NCI-H146 (cell line): ENCODE results near the gene TNFRSF17.

Experiments used
- DNase-seq: peaks from one replicate; lab custom pipeline; 2025; lab: John Stamatoyannopoulos, UW

The TNFRSF17 gene

DNA sequence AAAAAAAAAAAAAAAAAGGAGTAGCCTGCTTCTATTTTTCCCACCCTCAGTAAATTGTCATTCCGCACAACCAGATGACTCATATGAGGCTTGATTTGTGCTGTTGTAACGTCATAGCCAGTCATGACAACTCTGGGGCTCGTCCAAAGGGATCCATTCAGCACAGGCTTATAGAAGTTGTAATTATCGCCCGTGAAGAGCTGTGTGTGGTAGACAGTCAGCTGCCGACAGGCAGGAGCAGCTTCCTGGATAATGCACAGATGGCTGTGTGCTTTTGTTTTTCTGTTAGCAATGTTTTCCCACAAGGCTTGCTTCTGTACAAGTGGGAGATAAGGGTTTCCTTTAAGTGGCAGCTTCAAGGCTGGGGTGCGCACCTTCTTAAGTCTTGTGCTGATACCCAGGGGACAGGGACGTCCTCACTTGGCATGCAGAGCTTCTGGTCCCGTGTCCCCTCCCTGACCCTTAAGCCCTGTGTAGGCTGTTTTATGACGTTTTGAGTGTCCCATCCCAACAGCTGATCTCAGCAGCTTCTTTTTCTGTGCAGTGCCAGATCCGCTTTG, 37.5 kb downstream of the TNFRSF17 start:
- peak; percentile 47 for DNase-seq

DNA sequence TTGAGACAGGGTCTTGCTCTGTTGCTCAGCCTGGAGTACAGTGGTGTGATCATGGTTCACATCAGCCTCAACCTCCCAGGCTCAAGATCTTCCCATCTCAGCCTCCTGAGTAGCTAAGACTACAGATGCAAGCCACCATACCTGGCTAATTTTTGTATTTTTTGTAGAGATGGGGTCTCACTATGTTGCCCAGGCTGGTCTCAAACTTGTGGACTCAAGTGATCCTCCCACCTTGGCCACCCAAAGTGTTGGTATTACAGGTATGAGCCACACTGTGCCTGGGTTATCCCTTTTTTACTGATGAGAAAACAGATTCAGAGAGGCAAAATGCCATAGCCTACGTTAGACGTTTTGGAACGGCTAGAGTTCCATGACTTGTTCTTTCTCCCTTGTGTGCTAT, 41.6 kb downstream of the TNFRSF17 start:
- no peak for DNase-seq

DNA sequence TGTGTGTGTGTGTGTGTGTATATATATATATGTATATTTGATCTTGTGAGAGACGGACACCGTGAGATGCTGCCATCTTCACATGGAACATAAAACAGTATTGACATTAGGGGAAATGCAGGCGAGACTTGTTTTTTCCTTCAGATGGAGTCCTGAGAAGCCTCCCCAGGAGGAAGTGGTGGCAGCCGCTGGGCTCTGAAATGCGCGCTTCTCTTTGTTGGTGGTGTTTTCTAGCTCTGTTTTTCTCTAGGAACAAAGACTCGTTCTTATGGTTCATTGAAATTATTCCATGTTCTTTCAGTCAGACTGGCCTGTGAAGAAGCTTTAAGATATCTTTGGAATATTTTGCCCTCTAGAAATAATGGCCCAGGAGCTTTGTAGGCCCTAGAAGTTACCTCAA, 44.5 kb downstream of the TNFRSF17 start:
- no peak for DNase-seq

DNA sequence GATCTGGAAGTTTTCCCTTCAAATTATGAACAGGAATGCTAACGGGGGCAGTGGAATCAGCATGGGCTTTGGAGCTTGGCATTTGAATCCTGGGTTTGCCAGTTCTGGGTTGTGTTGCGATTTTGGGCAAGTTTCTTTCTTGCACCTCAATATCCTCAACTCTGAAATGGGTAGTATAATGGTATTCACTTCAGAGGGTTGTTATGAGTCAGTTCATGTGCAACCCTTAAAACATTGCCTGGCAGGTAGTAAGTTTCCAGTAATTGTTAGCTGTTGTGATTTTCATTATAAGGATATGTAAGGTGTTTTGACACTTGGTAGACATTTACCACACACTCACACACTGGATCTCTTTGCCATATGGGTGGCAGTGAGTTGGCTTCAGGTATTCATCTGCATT, 44.9 kb downstream of the TNFRSF17 start:
- DNase-seq, result no peak

DNA sequence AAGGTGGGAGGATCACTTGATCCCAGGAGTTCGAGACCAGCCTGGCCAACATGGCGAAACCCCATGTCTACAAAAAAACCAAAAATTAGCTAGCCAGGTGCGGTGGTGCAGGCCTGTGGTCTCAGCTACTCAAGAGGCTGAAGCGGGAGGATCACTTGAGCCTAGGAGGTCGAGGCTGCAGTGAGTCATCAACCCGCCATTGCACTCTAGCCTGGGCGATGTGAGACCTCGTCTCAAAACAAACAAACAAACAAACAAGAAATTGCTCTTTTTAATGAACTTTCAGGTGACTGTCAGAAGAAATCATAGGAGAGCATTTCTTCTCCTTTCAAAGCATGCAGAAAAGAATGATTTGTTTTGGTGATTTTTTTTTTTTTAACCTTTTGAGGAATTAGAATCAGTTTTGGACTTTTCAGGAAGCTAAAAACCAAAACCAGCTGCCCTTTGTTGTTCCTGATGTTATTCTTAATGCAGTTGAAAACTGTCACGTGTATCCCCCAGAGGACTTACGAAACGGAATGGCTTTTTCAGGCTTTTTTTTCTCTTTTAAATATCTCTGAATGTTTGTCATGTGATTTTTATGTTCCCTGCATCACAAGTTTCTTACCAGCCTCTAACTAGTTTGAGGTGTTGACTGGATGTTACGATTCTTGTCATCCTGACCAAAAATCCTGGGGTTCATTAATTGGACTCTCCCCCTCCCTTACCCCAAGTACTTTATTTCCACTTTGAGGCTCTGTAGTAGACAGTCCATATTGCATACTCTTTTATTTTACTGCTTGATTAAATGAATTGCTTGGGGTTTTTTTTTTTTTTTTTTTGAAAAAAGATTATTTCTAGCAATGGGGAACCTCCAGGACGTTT, 45.6 kb downstream of the TNFRSF17 start:
- no peak for DNase-seq

DNA sequence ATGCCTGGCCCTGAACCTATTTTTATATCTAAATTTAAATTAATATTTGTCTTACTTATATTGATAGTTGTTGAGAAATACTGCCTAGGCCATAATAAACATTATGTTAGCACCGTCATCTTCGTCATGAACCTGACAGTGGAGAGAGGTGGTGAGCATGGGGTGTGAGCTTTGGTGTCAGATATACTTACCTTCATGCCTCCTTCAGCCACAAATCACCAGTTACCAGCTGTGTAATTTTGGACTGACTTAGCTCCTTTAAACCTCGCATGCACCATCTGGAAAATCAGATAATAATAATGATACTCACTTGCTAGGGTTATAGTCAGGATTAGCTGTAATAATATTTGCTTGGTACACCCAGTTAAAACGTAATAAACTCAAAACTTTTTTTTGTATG, 46.6 kb downstream of the TNFRSF17 start:
- DNase-seq, result no peak

DNA sequence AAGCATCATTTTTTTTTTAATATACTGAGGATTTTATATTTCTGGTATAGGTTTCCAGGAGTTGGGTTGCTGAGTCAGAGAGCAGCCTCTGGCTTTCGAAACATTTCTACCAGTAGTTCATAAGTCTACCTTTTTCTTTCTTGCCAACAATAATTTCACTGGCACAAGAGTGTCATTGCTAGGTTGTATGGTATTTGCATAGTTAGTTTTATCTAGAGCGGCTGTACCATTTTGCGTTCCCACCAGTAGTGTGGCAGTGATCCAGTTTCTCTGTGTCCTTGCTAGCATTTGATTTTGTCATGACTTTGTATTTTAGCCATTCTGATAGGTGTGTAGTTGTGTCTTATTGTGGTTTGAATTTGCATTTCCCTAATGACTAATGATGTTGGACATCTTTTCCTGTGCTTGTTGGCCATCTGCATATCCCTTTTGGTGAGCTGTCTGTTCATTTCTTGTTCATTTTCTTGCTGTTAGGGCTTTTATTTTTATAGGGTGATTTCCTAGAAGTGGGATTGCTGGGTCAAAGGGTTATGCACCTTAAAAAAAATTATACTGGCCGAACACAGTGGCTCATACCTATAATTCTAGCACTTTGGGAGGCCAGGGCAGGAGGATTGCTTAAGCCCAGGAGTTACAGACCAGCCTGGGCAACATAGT, 51.4 kb downstream of the TNFRSF17 start:
- DNase-seq, result no peak

DNA sequence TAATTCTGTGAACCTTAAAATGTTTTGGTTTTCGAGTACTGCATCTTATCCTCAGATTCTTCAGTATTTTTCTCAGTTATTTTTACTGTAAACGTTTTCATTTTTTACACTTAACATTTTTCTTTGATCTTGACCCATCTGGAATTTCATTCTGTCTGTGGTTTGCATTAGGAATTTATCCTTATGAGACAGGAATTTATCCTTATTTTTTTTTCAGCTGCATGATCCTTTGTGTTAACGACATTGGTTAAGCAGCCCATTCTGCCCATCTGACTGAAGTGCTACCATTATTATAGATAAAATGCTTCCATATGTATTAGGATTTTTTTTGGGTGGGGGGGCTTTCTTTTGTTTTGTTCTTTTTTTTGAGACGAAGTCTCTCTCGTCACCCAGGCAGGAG, 52.5 kb downstream of the TNFRSF17 start:
- DNase-seq, result no peak
